Measurements from ENCODE around the gene ZCCHC12.

The ZCCHC12 gene

DNA sequence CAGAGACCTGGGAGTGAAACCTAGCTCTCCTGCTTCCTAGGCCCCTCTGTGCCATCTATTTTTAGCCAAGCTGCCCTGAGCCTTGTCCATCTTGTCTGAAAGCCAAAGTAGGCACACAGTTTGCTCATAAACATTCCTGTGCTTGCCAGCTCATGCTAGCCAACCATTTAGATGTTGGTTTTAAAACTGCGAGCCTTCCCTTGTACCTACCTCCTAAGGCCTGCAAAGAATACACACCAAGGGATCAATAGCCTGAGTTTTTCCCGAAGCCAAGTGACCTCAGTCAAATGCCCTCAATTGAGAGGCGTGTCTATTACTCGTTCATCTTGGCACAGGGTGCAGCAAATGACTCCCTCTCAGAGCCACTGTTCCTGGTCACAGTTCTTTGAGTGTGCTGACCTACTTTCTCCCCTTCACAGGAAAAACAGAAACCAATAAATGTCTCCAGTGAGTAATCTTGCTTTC lies 48.5 kb downstream of the ZCCHC12 start:
- DNase-seq, result no peak
